MM.1S (cell line): ENCODE results near the gene THADA.
A peak's percentile ranks its signal among the peaks of the same experiment; 100 is the strongest.

Experiments
- DNase-seq: peaks from one replicate; pipeline ENCODE4 v3.0.0-alpha.2; 2015
- H2AFZ ChIP-seq: fragments of 300-600 bp; sonication (generic); 2 replicates; pipeline ENCODE4 v1.6.0; 2016; ENCODE audit warnings: antibody characterized with exemption, low read length
- H3F3A ChIP-seq: fragments of 300-600 bp; sonication (generic); 2 replicates; pipeline ENCODE4 v1.6.1; 2016; ENCODE audit warnings: mild to moderate bottlenecking, antibody characterized with exemption, low read length, moderate library complexity, mixed read lengths; ENCODE audit not compliant: insufficient read depth
- H3K27ac ChIP-seq: fragments of 300-600 bp; sonication (generic); 2 replicates; pipeline ENCODE4 v1.5.1; 2016; ENCODE audit warnings: mild to moderate bottlenecking, low read length
- H3K27me3 ChIP-seq: fragments of 300-600 bp; sonication (generic); replicated peaks from 2 replicates; pipeline ENCODE4 v1.6.0; 2016; ENCODE audit warnings: low read length; ENCODE audit not compliant: insufficient read depth
- H3K36me3 ChIP-seq: fragments of 300-600 bp; sonication (generic); replicated peaks from 2 replicates; pipeline ENCODE4 v1.6.1; 2016; ENCODE audit warnings: mild to moderate bottlenecking, low read length, mixed read lengths; ENCODE audit not compliant: insufficient read depth
- H3K4me1 ChIP-seq: fragments of 300-600 bp; sonication (generic); 2 replicates; pipeline ENCODE4 v1.6.1; 2016; ENCODE audit warnings: low read length, mixed read lengths
- H3K4me2 ChIP-seq: fragments of 300-600 bp; sonication (generic); 2 replicates; pipeline ENCODE4 v1.6.0; 2016; ENCODE audit warnings: low read depth, low read length
- H3K4me3 ChIP-seq: fragments of 300-600 bp; sonication (generic); 2 replicates; pipeline ENCODE4 v1.5.1; 2016; ENCODE audit warnings: low read length, mixed read lengths
- H3K79me2 ChIP-seq: fragments of 300-600 bp; sonication (generic); 2 replicates; pipeline ENCODE4 v1.6.1; 2016; ENCODE audit warnings: mixed run types, low read length, mixed read lengths
- H3K9ac ChIP-seq: fragments of 300-600 bp; sonication (generic); 2 replicates; pipeline ENCODE4 v1.6.1; 2016; ENCODE audit warnings: low read length, mixed read lengths
- H3K9me2 ChIP-seq: fragments of 300-600 bp; sonication (generic); replicated peaks from 2 replicates; pipeline ENCODE4 v1.6.1; 2016; ENCODE audit warnings: mild to moderate bottlenecking, low read length, mixed read lengths; ENCODE audit not compliant: insufficient read depth
- H3K9me3 ChIP-seq: fragments of 300-600 bp; sonication (generic); replicated peaks from 2 replicates; pipeline ENCODE4 v1.6.1; 2016; ENCODE audit warnings: mild to moderate bottlenecking, low read length, mixed read lengths; ENCODE audit not compliant: insufficient read depth
- H4K20me1 ChIP-seq: fragments of 300-600 bp; sonication (generic); 2 replicates; pipeline ENCODE4 v1.6.1; 2016; ENCODE audit warnings: mild to moderate bottlenecking, low read length, moderate library complexity, mixed read lengths; ENCODE audit not compliant: insufficient read depth
- CTCF ChIP-seq: fragments of 300-600 bp; sonication (generic); IDR thresholded peaks from 2 replicates; pipeline ENCODE4 v1.5.1; 2016; ENCODE audit warnings: antibody characterized with exemption, low read length, mixed read lengths
- EZH2 ChIP-seq: fragments of 300-600 bp; sonication (generic); optimal IDR thresholded peaks from 2 replicates; pipeline ENCODE3; 2017; ENCODE audit warnings: low read depth, mild to moderate bottlenecking, antibody characterized with exemption, low read length, mixed read lengths
- EZH2phosphoT487 ChIP-seq: fragments of 300-600 bp; sonication (generic); IDR thresholded peaks from 2 replicates; pipeline ENCODE4 v1.6.1; 2018; ENCODE audit warnings: antibody characterized with exemption, low read length

THADA gene

GRCh38 chr2:43406651-43407279 is 189.1 kb downstream of the THADA start:
- Histone ChIP-seq H3K9ac (no peak overlapping the region), H3K4me3 (no peak overlapping the region), H3F3A (peaks cover 26% of the 10 kb centered on the region), H2AFZ (no peak overlapping the region), H3K9me2 (no peaks in the 10 kb centered on the region), H3K4me1 (peaks cover 63% of the 10 kb centered on the region), H3K27me3 (no peaks in the 10 kb centered on the region), H3K79me2 (no peaks in the 10 kb centered on the region), H3K27ac (no peak overlapping the region), H3K4me2 (no peak overlapping the region), H3K36me3 (no peaks in the 10 kb centered on the region), H3K9me3 (no peaks in the 10 kb centered on the region), H4K20me1 (no peaks in the 10 kb centered on the region)
- no peak for DNase-seq
- TF ChIP-seq EZH2 (no peak), EZH2phosphoT487 (no peak), CTCF (no peak)

- Histone ChIP-seq H3K4me1 (peaks cover 68% of the 10 kb centered on the region), H3K9ac (no peak overlapping the region), H4K20me1 (no peaks in the 10 kb centered on the region), H2AFZ (no peak overlapping the region), H3K36me3 (no peaks in the 10 kb centered on the region), H3K4me3 (no peak overlapping the region), H3F3A (peaks cover 28% of the 10 kb centered on the region), H3K27ac (0 out of 2 replicates have a peak overlapping the region, but pooled peaks have one; percentile 7), H3K4me2 (no peak overlapping the region), H3K9me2 (no peaks in the 10 kb centered on the region), H3K27me3 (no peaks in the 10 kb centered on the region), H3K9me3 (no peaks in the 10 kb centered on the region), H3K79me2 (no peaks in the 10 kb centered on the region)
- peak; percentile 32 for DNase-seq
- TF ChIP-seq CTCF (no peak), EZH2phosphoT487 (no peak), EZH2 (no peak)
Measured at GRCh38 chr2:43405829-43406228, 190.0 kb downstream of the THADA start.

GRCh38 chr2:43402452-43402937 is 193.3 kb downstream of the THADA start:
- DNase-seq, result peak; percentile 28
- no peaks in the 10 kb centered on the region for H3K9me2 ChIP-seq
- no peaks in the 10 kb centered on the region for H4K20me1 ChIP-seq
- H3K36me3 ChIP-seq, result no peaks in the 10 kb centered on the region
- no peaks in the 10 kb centered on the region for H3K79me2 ChIP-seq
- H3K4me1 ChIP-seq, result peaks cover 59% of the 10 kb centered on the region
- H2AFZ ChIP-seq, result no peak overlapping the region
- H3K27ac ChIP-seq, result peak overlapping the region; percentile 75
- H3K27me3 ChIP-seq, result no peaks in the 10 kb centered on the region
- no peaks in the 10 kb centered on the region for H3K9me3 ChIP-seq
- H3K9ac ChIP-seq, result peak overlapping the region; percentile 43
- TF ChIP-seq EZH2phosphoT487 (no peak), EZH2 (no peak), CTCF (no peak)
- peak overlapping the region; percentile 67 for H3K4me2 ChIP-seq
- peaks cover 17% of the 10 kb centered on the region for H3F3A ChIP-seq
- H3K4me3 ChIP-seq, result peak overlapping the region; percentile 20; the same call in 1 of the 2 replicates
